Measurements from ENCODE around the gene KLK12.

GRCh38 chr19:51014242-51014641, 20.6 kb downstream of the KLK12 start:
- TF ChIP-seq, protein P1, sequence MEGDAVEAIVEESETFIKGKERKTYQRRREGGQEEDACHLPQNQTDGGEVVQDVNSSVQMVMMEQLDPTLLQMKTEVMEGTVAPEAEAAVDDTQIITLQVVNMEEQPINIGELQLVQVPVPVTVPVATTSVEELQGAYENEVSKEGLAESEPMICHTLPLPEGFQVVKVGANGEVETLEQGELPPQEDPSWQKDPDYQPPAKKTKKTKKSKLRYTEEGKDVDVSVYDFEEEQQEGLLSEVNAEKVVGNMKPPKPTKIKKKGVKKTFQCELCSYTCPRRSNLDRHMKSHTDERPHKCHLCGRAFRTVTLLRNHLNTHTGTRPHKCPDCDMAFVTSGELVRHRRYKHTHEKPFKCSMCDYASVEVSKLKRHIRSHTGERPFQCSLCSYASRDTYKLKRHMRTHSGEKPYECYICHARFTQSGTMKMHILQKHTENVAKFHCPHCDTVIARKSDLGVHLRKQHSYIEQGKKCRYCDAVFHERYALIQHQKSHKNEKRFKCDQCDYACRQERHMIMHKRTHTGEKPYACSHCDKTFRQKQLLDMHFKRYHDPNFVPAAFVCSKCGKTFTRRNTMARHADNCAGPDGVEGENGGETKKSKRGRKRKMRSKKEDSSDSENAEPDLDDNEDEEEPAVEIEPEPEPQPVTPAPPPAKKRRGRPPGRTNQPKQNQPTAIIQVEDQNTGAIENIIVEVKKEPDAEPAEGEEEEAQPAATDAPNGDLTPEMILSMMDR (IDR thresholded peaks at IDR 0.05): no peak
- no peak for TF ChIP-seq ZFX (IDR thresholded peaks at IDR 0.05; ENCODE audit: borderline replicate concordance)

Data from 22Rv1 (cell line).